ENCODE data around the gene RHOF. TPM values are rescaled to one million over a fixed set of nuclear protein-coding genes. Genes with fewer than 3 reads are reported as not detected.

The RHOF gene
- total RNA-seq, 1 experiment from 2014 or later = 116 TPM

DNA sequence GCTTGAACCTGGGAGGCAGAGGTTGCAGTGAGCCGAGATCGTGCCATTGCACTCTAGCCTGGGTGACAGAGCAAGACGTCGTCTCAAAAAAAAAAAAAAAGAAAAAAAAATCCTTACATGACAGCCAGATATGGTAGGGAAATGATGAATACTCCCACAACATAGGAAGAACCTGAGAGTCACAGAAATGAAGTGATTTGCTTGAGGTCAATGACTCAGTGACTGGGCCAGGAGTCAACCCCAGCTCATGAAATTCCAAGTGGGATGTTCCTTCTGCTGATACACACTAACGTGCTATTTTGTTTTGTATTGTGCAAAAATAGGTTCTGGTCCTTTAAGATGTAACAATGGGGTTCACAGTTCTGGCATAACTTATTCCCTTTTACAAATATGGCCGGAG lies 9.0 kb downstream of the RHOF start:
- ChIA-PET CTCF (interaction anchor here (1.0 to 3.8 kb wide), 2 partner anchors 8 to 11 kb away, joined by 3 to 44 read pairs; partner anchors contain the start of gene RHOF), RAD21 (ENCODE audit: low non-redundant PET in 1 of 2, low total read pairs in 2 of 2, uncharacterized antibody in 2 of 2, unreplicated experiment in 2 of 2) (interaction anchor here (0.6 to 2.5 kb wide), 3 partner anchors 9 to 16 kb away, joined by 4 to 11 read pairs (median 9); partner anchors contain the start of gene RHOF (in 1 of the 2)), POLR2A (interaction anchor here (1.0 to 6.9 kb wide), 2 partner anchors 10 to 157 kb away, joined by 3 to 33 read pairs; partner anchors contain the start of gene RHOF)
- Histone ChIP-seq H3K9me3 (ENCODE audit: control insufficient read depth in 1 of 2, insufficient read depth in 1 of 2, low read depth in 1 of 2, low read length in 2 of 2) (no peaks in the 10 kb centered on the region), H3K79me2 (ENCODE audit: insufficient read depth, low read length) (peaks cover 75% of the 10 kb centered on the region), H2AFZ (ENCODE audit: low read depth, low read length, poor library complexity, severe bottlenecking) (no peak overlapping the region), H3K9me2 (ENCODE audit: insufficient read depth) (no peaks in the 10 kb centered on the region), H3K4me1 (ENCODE audit: control insufficient read depth in 1 of 2, insufficient read depth in 2 of 2, low read length in 2 of 2) (peaks cover 51 to 76% of the 10 kb centered on the region in 2 experiments), H3K4me2 (ENCODE audit: low read length) (peak overlapping the region; percentile 77), H3K27ac (ENCODE audit: low read depth, low read length) (peak overlapping the region; percentile 98), H3K9ac (ENCODE audit: low read length) (peak overlapping the region; percentile 58), H3K27me3 (ENCODE audit: insufficient read depth, low read length) (no peaks in the 10 kb centered on the region), H3K36me3 (ENCODE audit: control insufficient read depth in 1 of 2, insufficient read depth in 2 of 2, low read length in 2 of 2) (peaks cover 16 to 24% of the 10 kb centered on the region in 2 experiments; a peak in 2 of 4 replicates), H3K4me3 (replicated peaks in 1 of 2; ENCODE audit: low read depth in 1 of 2, low read length in 2 of 2) (peak overlapping the region; percentile 19 to 38; a peak in 3 of 4 replicates), H4K20me1 (ENCODE audit: insufficient read depth) (peaks cover 3% of the 10 kb centered on the region; the same call in 1 of the 2 replicates)
- peak; percentile 19; the same call in 1 of the 2 replicates for ATAC-seq
- no TSS peak for BruUV-seq (replicated peaks)
- no peak for DNase-seq (ENCODE audit: low read depth, low spot score)
- intact Hi-C loops (cut with micrococcal nuclease) = no loop called here
- TF ChIP-seq, protein P1, sequence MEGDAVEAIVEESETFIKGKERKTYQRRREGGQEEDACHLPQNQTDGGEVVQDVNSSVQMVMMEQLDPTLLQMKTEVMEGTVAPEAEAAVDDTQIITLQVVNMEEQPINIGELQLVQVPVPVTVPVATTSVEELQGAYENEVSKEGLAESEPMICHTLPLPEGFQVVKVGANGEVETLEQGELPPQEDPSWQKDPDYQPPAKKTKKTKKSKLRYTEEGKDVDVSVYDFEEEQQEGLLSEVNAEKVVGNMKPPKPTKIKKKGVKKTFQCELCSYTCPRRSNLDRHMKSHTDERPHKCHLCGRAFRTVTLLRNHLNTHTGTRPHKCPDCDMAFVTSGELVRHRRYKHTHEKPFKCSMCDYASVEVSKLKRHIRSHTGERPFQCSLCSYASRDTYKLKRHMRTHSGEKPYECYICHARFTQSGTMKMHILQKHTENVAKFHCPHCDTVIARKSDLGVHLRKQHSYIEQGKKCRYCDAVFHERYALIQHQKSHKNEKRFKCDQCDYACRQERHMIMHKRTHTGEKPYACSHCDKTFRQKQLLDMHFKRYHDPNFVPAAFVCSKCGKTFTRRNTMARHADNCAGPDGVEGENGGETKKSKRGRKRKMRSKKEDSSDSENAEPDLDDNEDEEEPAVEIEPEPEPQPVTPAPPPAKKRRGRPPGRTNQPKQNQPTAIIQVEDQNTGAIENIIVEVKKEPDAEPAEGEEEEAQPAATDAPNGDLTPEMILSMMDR (IDR thresholded peaks at IDR 0.05 in 2 of 3, conservative IDR thresholded peaks at IDR 0.05 in 1 of 3; ENCODE audit: borderline replicate concordance in 1 of 3, insufficient read depth in 1 of 3, low read depth in 2 of 3, low read length in 2 of 3) = no peak
- TF ChIP-seq TCF7L2 (IDR thresholded peaks at IDR 0.05; ENCODE audit: borderline replicate concordance, extremely low read depth, insufficient read depth, insufficient read length) (no peak), JUND (IDR thresholded peaks at IDR 0.05) (no peak), SIN3A (IDR thresholded peaks at IDR 0.05; ENCODE audit: low read depth) (no peak), CEBPB (IDR thresholded peaks at IDR 0.05; ENCODE audit: low read depth) (no peak), EGR1 (IDR thresholded peaks at IDR 0.05; ENCODE audit: low read depth) (no peak), SP1 (IDR thresholded peaks at IDR 0.05; ENCODE audit: low read depth) (no peak), RAD21 (IDR thresholded peaks at IDR 0.05; ENCODE audit: low read depth) (no peak), CBX3 (IDR thresholded peaks at IDR 0.05; ENCODE audit: low read depth) (no peak), ELF1 (IDR thresholded peaks at IDR 0.05; ENCODE audit: borderline replicate concordance, low read depth) (no peak), ATF3 (IDR thresholded peaks at IDR 0.05) (no peak), ZBTB33 (IDR thresholded peaks at IDR 0.05; ENCODE audit: extremely low read depth, insufficient replicate concordance, low read length) (no peak), SRF (IDR thresholded peaks at IDR 0.05; ENCODE audit: low read depth) (no peak), ZFX (IDR thresholded peaks at IDR 0.05) (no peak), YY1 (IDR thresholded peaks at IDR 0.05; ENCODE audit: extremely low read depth, insufficient replicate concordance, low read depth, low read length) (no peak), EZH2phosphoT487 (IDR thresholded peaks at IDR 0.05; ENCODE audit: borderline replicate concordance) (no peak), FOSL1 (IDR thresholded peaks at IDR 0.05; ENCODE audit: low read depth) (no peak), POLR2A (IDR thresholded peaks at IDR 0.05; ENCODE audit: borderline replicate concordance, extremely low read depth, insufficient read depth, insufficient read length) (no peak), MAX (IDR thresholded peaks at IDR 0.05) (no peak)

All from HCT116 (cell line).